Measurements from ENCODE around the gene ACMSD.
"Not testable (repeated sequence)": the region's sequence is repeated elsewhere in the genome, so short reads cannot be mapped to it uniquely, and the experiment has no call there.

Gene ACMSD

DNA sequence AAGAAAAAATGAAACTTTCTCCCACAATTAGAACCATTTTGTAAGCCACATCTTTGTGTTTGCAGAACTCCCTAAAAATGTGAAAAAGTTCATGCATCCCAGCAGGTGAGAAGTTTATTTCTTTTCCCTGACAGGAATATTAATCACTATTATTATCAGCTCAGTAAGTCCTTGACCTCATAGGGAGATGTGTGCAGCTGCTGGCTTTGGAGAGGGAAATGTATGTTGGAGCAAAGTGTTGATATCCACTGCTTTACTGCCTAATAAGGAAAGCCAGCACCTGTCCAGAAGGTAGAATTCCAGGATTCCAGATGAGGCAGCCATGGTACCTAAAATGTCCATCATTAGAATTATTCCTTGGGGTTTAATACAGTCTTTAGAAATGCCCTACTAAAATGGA, 44.4 kb downstream of the ACMSD start:
- TF ChIP-seq, protein P1, sequence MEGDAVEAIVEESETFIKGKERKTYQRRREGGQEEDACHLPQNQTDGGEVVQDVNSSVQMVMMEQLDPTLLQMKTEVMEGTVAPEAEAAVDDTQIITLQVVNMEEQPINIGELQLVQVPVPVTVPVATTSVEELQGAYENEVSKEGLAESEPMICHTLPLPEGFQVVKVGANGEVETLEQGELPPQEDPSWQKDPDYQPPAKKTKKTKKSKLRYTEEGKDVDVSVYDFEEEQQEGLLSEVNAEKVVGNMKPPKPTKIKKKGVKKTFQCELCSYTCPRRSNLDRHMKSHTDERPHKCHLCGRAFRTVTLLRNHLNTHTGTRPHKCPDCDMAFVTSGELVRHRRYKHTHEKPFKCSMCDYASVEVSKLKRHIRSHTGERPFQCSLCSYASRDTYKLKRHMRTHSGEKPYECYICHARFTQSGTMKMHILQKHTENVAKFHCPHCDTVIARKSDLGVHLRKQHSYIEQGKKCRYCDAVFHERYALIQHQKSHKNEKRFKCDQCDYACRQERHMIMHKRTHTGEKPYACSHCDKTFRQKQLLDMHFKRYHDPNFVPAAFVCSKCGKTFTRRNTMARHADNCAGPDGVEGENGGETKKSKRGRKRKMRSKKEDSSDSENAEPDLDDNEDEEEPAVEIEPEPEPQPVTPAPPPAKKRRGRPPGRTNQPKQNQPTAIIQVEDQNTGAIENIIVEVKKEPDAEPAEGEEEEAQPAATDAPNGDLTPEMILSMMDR (IDR thresholded peaks at IDR 0.05; ENCODE audit: borderline replicate concordance, insufficient read depth, low read depth, low read length) = no peak
- no peak overlapping the region for H3K4me3 ChIP-seq (ENCODE audit: low read depth, low read length)

DNA sequence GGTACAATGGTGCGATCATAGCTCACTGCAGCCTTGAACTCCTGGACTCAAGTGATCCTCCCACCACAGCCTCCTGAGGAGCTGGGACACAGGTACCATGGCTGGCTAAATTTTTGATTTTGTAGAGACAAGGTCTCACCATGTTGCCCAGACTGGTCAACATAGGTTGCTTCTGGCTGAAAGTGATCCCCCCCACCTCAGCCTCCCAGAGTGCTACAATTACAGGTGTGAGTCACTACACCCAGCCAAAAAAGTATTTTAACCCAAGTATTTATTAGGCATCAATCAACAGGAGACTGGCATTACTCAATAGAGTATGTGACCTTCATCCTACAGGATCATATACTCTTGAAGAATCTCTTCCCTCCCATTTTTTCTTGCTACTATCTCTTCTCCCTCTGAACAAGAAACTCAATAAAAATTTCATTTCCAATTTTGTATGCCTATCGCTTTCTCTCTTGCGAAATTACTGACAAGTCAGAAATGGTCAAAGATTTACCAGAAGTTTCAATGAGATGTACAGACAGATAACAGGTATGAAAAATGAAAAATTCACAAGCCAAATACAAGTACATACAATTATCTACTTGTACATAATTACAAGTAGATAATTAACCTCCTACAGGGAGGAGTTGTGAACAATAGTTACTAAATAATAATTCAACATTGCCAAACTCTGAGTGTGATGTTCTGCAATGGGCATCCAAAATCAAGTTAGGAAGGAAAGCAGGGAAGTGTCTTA, 45.3 kb downstream of the ACMSD start:
- TF ChIP-seq, protein P1 (IDR thresholded peaks at IDR 0.05; ENCODE audit: borderline replicate concordance, insufficient read depth, low read depth, low read length) = no peak
- no peak overlapping the region for H3K4me3 ChIP-seq (ENCODE audit: low read depth, low read length)

DNA sequence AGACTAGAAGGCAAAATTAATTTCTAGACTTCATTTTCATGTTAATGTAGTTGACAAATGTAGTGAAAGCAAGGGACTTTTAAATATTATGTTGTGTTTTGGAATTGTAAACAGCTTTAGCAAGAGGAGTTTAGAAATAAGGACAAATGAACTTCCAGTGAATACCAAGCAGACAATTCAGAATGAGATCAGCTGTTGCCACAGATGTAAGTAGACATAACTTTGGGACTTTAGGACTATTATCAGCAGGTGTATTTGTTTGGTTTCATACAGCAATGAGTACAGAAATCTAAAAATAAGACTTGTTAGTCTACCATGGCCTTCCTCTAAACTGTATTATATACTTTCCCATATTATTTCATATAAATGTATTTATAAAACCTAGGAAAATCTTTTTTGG, 46.0 kb downstream of the ACMSD start:
- TF ChIP-seq, protein P1 (IDR thresholded peaks at IDR 0.05; ENCODE audit: borderline replicate concordance, insufficient read depth, low read depth, low read length) = no peak
- no peak overlapping the region for H3K4me3 ChIP-seq (ENCODE audit: low read depth, low read length)

DNA sequence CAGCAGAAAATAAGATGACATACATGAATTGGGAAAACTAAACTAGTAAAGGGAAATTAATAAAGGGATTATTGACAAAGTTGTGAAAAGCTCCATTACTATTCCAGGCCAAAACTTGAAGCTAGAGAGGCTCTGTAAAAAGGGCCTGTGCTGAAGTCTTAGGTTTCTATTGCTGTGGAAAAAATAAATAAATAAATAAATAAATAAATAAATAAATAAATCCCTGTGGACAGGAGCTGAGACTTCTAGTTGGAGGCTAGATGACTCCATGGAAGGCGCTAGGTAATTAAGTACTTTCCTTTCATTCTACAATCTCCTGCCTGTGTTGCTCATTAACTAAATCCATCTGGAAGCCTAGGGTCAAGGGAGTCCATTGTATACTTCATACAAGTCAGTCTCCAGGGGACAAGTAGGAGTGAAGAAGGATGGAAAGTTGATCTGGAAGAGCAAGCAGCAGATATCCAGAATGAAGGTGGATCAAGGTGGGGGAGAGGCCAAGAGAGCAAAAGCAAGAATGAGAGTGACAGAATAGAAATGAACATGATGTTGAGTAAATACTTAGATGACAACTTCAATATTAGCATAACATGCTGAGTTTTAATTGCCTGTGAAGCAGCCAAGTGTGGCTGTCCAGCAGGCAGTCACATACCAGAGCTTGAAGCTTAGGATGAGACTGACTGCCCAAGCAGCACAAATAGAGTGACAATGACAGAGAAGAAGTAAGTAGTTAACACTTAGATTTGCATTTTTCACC, 54.0 kb downstream of the ACMSD start:
- TF ChIP-seq, protein P1 (IDR thresholded peaks at IDR 0.05; ENCODE audit: borderline replicate concordance, insufficient read depth, low read depth, low read length) = no peak
- no peak overlapping the region for H3K4me3 ChIP-seq (ENCODE audit: low read depth, low read length)

DNA sequence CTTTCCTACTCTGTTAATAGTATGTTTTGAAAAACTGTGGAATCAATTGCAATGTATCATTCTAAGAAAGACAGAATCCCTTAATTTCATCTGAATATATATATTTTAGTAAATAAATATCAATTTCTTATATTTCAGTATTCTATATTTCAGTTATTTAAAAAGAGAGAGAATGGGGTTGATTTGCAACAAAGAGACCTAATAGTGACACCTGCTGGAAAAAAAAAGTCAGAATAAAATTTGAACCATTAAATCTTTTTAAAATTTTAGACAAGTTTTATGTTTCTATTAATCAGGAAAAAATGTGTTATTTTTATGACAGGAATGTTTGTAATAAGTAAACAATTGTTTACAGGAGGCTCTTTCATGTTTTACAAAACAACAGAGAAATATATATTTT, 59.5 kb downstream of the ACMSD start:
- H3K4me3 ChIP-seq (ENCODE audit: low read depth, low read length) = no peak overlapping the region
- TF ChIP-seq, protein P1 (IDR thresholded peaks at IDR 0.05; ENCODE audit: borderline replicate concordance, insufficient read depth, low read depth, low read length) = no peak

DNA sequence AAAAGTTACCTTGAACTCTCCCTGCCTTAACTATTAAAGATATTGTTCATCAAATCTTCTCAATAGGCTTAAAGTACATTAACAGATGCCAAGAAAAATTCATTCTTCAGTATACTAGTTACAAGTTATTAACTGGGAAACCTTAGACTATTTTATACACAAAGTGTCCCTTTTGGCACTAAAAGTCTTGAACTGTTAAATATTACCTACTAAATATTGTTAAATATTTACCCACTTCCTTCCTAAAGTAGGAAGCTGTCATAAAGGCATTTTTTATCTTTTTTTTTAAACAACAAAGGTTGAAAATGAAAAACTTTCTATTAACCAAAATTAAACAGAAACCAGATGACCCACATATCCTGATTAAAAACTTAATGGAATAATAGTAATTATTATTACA, 60.8 kb downstream of the ACMSD start:
- no peak overlapping the region for H3K4me3 ChIP-seq (ENCODE audit: low read depth, low read length)
- TF ChIP-seq, protein P1 (IDR thresholded peaks at IDR 0.05; ENCODE audit: borderline replicate concordance, insufficient read depth, low read depth, low read length) = no peak

DNA sequence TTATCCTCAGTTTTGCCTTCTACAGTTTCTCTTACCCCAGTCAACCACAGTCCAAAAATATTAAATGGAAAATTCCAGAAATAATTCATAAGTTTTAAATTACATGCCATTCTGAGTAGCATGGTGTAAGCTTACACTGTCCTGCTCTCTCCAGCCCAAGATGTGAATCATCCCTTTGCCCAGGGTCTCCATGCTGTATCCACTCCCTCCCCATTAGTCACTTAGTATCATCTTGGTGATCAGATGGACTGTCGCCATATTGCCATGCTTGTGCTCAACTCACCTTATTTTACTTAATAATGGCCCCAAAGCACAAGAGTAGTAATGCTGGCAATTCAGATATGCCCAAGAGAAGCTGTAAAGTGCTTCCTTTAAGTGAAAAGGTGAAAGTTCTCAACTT, 61.7 kb downstream of the ACMSD start:
- TF ChIP-seq, protein P1 (IDR thresholded peaks at IDR 0.05; ENCODE audit: borderline replicate concordance, insufficient read depth, low read depth, low read length) = no peak
- no peak overlapping the region for H3K4me3 ChIP-seq (ENCODE audit: low read depth, low read length)

DNA sequence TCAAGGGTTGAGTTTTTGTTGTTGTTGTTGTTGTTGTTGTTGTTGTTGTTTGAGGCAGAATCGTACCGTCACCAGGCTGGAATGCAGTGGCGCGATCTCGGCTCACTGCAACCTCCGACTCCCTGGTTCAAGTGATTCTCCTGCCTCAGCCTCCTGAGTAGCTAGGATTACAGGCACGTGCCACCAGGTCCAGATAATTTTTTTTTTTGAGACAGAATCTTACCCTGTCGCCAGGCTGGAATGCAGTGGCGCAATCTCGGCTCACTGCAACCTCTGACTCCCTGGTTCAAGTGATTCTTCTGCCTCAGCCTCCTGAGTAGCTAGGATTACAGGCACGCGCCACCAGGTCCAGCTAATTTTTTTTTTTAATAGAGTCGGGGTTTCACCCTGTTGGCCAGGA, 65.3 kb downstream of the ACMSD start:
- not testable (repeated sequence) for H3K4me3 ChIP-seq (ENCODE audit: low read depth, low read length)

Data from GM12875 (cell line).